Sciatic nerve (tissue), 2 donors: Measurements from ENCODE around the gene SFN. TPM values are rescaled to one million over a fixed set of nuclear protein-coding genes. Genes with fewer than 3 reads are reported as not detected.
"Not testable (repeated sequence)": the region's sequence is repeated elsewhere in the genome, so short reads cannot be mapped to it uniquely, and the experiment has no call there.

Experiments used
- ATAC-seq: fragments of 200-7000 bp; cut with Tn5 transposase; one replicate; pipeline ENCODE4 v1.9.1; 2020; ENCODE audit warnings: mild to moderate bottlenecking, moderate library complexity
- DNase-seq: peaks from one replicate; pipeline ENCODE4 v3.0.0-alpha.2; 2020; ENCODE audit warnings: low spot score
- intact Hi-C: fragments of 100-400 bp; cut with DNase I; formaldehyde crosslinking; loops from one replicate; pipeline ENCODE4 v1.14.2; 2022
- total RNA-seq: library from RNA; stranded (reverse); fragmentation: NEBNext Ultra II Directional; extraction: Animal tissue kit (Norgen Biotek cat#: 25700); gene quantifications from one replicate; pipeline ENCODE4 v1.2.1, GENCODE V29; 2021
- donor health status: DM: no; HTN: no; CAD: no.
- donor health status: DM: no; HTN: no; CAD: no.

The SFN gene
- total RNA-seq = 0.53 TPM

DNA sequence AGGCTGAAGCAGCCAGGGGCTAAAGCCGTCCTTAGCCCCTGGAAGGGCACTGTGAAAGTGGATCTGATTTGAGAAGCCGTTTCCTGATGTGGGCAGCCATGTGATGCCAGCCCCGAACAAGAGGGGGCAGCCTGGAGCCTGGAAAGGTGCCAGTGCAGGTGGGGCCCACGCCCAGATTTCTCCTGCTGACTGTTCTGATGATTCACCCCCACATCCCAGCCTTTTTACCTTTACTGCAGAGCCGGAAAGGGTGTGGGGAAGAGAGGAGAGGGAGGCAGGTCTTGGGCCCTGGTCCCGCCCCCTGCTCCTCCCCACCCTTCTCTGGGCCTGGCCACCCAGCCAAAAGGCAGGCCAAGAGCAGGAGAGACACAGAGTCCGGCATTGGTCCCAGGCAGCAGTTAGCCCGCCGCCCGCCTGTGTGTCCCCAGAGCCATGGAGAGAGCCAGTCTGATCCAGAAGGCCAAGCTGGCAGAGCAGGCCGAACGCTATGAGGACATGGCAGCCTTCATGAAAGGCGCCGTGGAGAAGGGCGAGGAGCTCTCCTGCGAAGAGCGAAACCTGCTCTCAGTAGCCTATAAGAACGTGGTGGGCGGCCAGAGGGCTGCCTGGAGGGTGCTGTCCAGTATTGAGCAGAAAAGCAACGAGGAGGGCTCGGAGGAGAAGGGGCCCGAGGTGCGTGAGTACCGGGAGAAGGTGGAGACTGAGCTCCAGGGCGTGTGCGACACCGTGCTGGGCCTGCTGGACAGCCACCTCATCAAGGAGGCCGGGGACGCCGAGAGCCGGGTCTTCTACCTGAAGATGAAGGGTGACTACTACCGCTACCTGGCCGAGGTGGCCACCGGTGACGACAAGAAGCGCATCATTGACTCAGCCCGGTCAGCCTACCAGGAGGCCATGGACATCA, at the start of gene SFN:
Gene SFN, plus strand, starts transcription at position 369 of the 904 bp plus-strand sequence. Its CDS starts 64 bp downstream, at position 433.
- intact Hi-C loops = no loop called here
- DNase-seq = no peak
- ATAC-seq = no peak

DNA sequence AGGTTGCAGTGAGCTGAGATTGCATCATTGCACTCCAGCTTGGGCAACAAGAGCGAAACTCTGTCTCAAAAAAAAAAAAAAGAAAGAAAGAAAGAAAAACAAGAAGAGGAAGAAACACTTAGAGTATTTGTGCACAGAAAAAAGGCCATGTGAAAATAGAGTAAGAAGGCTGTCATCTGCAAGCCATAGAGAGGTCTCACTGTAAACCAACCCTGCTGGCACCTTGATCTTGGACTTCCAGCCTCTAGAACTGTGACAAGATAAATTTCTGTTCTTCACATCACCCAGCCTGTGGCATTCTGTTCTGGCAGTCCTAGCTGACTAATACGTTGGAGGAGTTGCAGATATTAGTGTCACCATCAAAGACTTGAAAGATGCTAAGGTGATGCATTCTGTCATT, 48.6 kb upstream of the SFN start:
- no peak for DNase-seq
- intact Hi-C loops = no loop called here

GRCh38 chr1:26814893-26815292, 48.1 kb upstream of the SFN start:
- DNase-seq = no peak
- ATAC-seq = no peak
- intact Hi-C loops = no loop called here

More for the DNA sequence above, 48.6 kb upstream of the SFN start:
- ATAC-seq = no peak

GRCh38 chr1:26820784-26821269, 42.1 kb upstream of the SFN start:
- intact Hi-C loops = no loop called here
- ATAC-seq (peak; percentile 68), DNase-seq (no peak)

- no peak for DNase-seq
- ATAC-seq = no peak
- intact Hi-C loops = no loop called here
Measured at GRCh38 chr1:26822737-26823395, 40.1 kb upstream of the SFN start.

GRCh38 chr1:26824731-26825130, 38.2 kb upstream of the SFN start:
- intact Hi-C loops = no loop called here
- DNase-seq (no peak), ATAC-seq (no peak)

DNA sequence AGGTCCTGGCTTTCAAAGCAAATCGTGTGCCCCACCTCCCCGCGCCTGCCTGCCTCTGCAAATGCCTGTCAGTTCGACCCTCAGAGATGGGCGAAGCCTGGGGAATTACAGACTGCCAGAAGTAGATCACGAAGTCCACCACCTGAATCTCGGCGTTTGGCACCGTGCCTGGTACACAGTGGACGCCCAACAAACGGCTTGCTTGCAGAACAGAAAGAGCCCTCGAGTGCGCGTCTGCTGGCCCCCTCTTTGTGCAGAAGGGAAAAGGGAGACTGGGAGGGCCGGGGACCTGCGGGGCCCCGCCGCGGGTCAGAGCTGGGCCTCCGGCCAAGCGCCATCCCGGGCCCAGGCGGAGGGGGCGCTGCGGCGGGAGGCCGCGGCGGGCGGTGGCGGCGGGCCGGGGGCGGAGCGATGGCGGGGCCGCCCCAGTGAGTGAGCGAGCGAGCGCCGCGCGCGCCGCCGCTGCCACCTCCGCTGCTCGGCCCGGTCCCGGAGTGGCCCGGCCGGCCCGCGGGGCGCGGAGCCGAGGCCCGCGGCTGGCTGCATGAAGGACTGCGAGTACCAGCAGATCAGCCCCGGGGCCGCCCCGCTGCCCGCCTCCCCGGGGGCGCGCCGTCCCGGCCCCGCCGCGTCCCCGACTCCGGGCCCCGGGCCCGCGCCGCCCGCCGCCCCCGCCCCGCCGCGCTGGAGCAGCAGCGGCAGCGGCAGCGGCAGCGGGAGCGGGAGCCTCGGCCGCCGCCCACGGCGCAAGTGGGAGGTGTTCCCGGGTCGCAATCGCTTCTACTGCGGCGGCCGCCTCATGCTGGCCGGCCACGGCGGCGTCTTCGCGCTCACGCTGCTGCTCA, 36.5 kb upstream of the SFN start, which contains the start of gene ZDHHC18:
Gene ZDHHC18, plus strand, starts transcription at position 428 of the 845 bp plus-strand sequence. Its CDS starts 117 bp downstream, at position 545.
- intact Hi-C loops = no loop called here
- DNase-seq = peak; percentile 81
- peak; percentile 84 for ATAC-seq

- ATAC-seq = peak; percentile 7
- DNase-seq = no peak
- intact Hi-C loops = no loop called here
Measured at GRCh38 chr1:26827106-26827604, 35.8 kb upstream of the SFN start.

GRCh38 chr1:26827663-26828062, 35.3 kb upstream of the SFN start:
- no peak for ATAC-seq
- intact Hi-C loops = no loop called here
- no peak for DNase-seq

GRCh38 chr1:26828411-26828991, 34.4 kb upstream of the SFN start:
- ATAC-seq (peak; percentile 56), DNase-seq (no peak)
- intact Hi-C loops = no loop called here

DNA sequence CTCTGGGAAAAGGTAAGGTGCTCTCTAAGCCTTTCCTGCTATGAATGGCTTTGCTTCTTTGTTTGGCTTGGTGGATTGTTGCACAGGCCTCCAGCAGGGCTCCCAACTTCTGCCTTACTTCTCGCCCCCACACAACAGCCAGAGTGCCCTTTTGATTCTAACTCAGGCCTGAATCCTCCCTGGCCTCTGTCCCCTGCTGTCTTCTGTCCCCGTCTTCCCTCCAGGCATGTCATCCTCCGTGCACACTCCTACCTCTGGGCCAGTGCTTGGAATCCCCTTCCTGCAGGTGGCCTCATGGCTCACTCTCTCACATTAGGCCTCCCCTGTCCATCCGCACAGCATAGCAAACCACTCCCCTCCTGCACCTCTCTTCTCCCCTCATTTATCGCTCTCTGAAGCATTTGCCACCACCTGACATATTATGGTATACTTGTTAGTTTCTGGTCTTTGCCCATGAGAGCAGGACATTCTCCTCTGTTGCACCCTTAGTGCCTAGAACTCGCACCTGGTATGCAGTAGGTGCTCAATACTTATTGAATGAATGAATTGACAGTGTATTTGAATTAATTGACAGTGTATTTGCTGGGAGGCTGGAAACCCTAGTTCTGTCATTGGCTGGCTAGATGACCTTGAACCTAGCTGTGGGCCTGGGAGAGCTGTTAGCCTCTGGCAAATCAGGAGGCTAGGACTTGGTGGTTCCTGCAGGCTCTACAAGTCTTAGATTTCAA, 33.6 kb upstream of the SFN start:
- ATAC-seq = no peak
- intact Hi-C loops = no loop called here
- no peak for DNase-seq

GRCh38 chr1:26831059-26831458, 31.9 kb upstream of the SFN start:
- intact Hi-C loops = no loop called here
- ATAC-seq = no peak
- DNase-seq = no peak

DNA sequence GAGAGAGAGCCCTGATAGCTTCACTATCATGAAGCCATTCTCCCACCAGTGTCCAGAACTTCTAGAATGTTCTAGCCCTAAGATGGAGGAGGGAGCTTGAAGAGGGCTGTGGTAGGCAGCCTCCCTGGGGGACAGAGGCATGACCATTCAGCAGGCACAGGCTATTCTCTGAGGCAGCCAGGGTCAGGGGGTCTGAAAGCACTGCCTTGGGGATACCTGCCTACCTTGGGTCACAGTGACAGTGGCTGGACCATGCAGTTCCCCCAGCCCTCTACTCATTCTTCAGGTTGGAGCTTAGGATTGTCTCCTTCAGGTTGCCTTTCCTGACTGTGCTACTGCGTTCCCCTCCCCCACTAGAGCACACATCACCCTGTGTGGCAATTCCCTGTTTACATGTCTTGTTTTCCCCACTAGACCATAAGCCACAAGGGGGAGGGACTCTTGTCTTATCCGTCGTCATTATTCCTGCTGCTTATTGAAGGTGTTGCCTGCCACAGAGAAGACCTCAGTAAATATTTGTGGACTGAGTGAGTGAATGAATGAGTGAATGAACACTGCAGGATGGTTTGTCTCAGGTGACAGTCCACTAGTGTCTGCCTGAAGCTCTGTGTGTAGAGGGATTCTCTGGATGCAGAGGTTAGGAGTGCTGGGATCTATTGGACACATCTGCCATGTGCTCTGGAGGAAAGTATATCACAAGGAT, 31.3 kb upstream of the SFN start:
- ATAC-seq = no peak
- intact Hi-C loops = no loop called here
- no peak for DNase-seq

DNA sequence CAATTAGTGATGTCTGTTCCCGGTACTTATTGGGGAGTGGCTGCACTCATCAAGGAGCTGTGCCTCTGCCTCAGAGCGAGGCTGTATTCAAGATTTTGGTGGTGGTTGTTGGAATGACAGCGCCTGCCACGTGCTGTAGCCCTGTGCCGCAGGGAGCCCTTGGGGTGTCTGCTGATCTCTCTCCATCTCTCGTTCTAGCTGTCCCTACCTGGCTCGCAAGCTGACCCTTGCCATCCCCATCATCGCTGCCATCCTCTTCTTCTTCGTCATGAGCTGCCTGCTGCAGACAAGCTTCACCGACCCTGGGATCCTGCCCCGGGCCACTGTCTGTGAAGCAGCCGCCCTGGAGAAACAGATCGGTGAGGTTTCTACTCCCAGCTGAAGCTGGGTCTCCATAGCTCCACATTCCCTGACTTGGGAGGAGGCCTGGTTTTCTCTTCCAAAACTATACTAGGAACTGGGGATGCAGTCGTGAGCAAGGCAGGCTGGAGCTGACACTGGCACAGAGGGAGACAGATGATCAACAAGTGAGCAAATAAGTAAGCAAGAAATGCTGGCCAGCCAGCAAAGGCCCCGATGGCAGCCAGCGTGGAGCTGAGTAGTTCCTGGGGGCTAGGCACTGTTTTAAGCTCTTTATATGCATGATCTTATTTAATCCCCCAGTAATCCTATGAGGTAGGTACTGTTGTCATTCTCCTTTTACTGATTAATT, 30.5 kb upstream of the SFN start:
- no peak for DNase-seq
- intact Hi-C loops = no loop called here
- ATAC-seq = no peak

DNA sequence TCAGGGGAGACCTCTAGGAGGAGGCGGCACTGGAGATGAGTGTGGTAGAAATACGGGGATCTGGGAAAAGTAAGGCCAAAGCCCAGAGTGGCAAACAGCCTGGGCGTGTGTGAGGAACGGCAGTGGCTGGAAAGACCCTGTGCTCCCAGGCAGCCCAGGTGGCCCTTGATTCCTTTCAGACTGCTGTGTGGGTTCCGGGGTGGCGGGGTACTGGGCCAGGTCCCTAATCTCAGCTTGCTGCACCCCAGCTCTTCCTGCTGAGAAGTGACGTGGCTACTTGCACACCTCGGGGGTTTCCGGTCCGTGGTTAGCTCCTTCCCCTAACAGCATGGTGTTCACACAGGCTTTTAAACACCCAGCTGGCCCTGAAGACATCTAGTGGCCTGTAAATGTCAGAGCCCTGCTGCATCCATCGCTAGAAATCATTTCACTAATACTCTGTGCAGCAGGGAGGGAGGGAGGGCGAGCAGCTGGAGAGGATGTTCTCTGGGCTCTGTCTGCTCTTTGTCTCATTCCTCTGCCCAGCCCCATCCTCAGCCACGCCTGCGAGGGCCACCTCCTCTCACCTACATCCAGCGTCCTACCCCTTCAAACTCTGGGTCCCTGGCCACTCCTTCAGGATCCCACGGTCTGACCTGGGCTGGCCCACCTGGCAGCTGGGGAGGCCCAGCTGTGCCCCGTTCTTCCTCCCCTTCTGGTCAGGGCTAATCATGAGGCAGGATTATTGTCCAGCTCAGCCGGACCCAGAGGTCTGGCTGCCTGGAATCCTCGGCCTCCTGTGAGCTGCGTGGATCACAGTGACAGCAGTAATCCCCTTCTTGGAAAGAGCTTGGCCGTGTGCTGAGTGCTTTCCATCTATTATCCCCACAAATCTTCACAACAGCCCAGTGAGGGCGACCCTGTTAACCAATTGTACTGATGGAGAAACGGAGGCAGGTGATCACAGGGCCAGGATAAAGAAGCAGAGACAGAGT, 29.2 kb upstream of the SFN start:
- intact Hi-C loops = no loop called here
- peak; percentile 51 for ATAC-seq
- no peak for DNase-seq

DNA sequence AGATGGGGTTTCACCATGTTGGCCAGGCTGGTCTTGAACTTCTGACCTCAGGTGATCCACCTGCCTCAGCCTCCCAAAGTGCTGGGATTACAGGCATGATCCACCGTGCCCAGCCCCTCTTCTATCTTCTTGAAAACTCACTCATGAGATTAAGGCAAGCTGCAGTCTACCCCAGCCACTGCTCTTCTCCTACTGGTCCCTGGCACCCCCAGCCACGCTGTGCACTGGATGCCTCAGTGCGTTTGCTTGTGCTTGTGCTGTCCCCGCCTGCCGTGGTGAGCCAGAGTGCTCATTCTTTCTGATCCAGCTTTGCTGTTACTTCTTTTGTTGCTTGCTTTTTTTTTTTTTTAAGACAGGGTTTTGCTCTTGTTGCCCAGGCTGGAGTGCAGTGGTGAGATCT, 25.3 kb upstream of the SFN start:
- DNase-seq, intact Hi-C loops, ATAC-seq: not testable (repeated sequence)
